A673 (cell line): ENCODE measurements around the gene LRRC43. TPM values are rescaled to one million over a fixed set of nuclear protein-coding genes. Genes with fewer than 3 reads are reported as not detected.

ENCODE experiments used
- BruUV-seq: library from RNA; stranded (reverse); fragments of 400-500 nt; replicated peaks from 2 replicates; lab custom pipeline; 2021; lab: Mats Ljungman, UMichigan
- CTCF ChIA-PET: fragments of 300-600 bp; sonication (Branson Sonifier 250); formaldehyde crosslinking; loops from one replicate; lab custom pipeline; 2022; ENCODE audit warnings: antibody characterized with exemption; lab: Charles Lee
- POLR2A ChIA-PET: fragments of 300-600 bp; sonication (Branson Sonifier 250); formaldehyde crosslinking; loops from one replicate; lab custom pipeline; 2022; ENCODE audit warnings: antibody characterized with exemption; ENCODE audit not compliant: low non-redundant PET; lab: Charles Lee
- DNase-seq: peaks from one replicate; pipeline ENCODE4 v3.0.0-alpha.2; 2015; ENCODE audit warnings: low spot score
- H3K27ac ChIP-seq: fragments of 200-600 bp; sonication (generic); 2 replicates; pipeline ENCODE4 v1.5.1; 2016; ENCODE audit warnings: mixed run types, low read depth, mild to moderate bottlenecking, mixed read lengths, antibody characterized with exemption, low read length; ENCODE audit not compliant: poor library complexity, severe bottlenecking
- H3K27me3 ChIP-seq: fragments of 200-600 bp; sonication (generic); replicated peaks from 2 replicates; pipeline ENCODE4 v1.6.1; 2017; ENCODE audit warnings: mixed run types, low read depth, mild to moderate bottlenecking, mixed read lengths, antibody characterized with exemption, low read length; ENCODE audit not compliant: insufficient read depth, poor library complexity
- H3K36me3 ChIP-seq: fragments of 200-600 bp; sonication (generic); 2 replicates; pipeline ENCODE4 v1.6.1; 2016; ENCODE audit warnings: mixed run types, mild to moderate bottlenecking, mixed read lengths, antibody characterized with exemption, low read length; ENCODE audit not compliant: insufficient read depth, poor library complexity, severe bottlenecking
- H3K4me1 ChIP-seq: fragments of 200-600 bp; sonication (generic); 2 replicates; pipeline ENCODE4 v1.6.1; 2017; ENCODE audit warnings: mixed run types, mild to moderate bottlenecking, mixed read lengths, antibody characterized with exemption, low read length; ENCODE audit not compliant: insufficient read depth, poor library complexity, severe bottlenecking
- H3K4me3 ChIP-seq: fragments of 200-600 bp; sonication (generic); 2 replicates; pipeline ENCODE4 v1.5.1; 2016; ENCODE audit warnings: low read depth, mixed run types, mild to moderate bottlenecking, mixed read lengths, low read length; ENCODE audit not compliant: poor library complexity, severe bottlenecking
- H3K9me3 ChIP-seq: fragments of 200-600 bp; sonication (generic); 2 replicates; pipeline ENCODE4 v1.6.1; 2016; ENCODE audit warnings: mixed run types, low read depth, mild to moderate bottlenecking, mixed read lengths, antibody characterized with exemption, low read length; ENCODE audit not compliant: poor library complexity, severe bottlenecking
- CTCF ChIP-seq: fragments of 300-800, 200-600 bp; sonication (generic); conservative IDR thresholded peaks from 2 replicates; pipeline ENCODE4 v1.5.1; 2017; ENCODE audit warnings: low read depth, mild to moderate bottlenecking, antibody characterized with exemption, low read length, moderate library complexity, mixed read lengths
- EZH2 ChIP-seq: fragments of 200-600 bp; sonication (generic); IDR thresholded peaks from 2 replicates; pipeline ENCODE4 v1.6.1; 2017; ENCODE audit warnings: borderline replicate concordance, low read depth, mild to moderate bottlenecking, mixed read lengths, antibody characterized with exemption, low read length; ENCODE audit not compliant: poor library complexity, severe bottlenecking
- intact Hi-C: fragments of 100-400 bp; cut with micrococcal nuclease; formaldehyde crosslinking; loops from one replicate; pipeline ENCODE4 v1.10.0; 2022; ENCODE audit not compliant: unreplicated experiment
- total RNA-seq: library from RNA; stranded (reverse); gene quantifications from 2 replicates; pipeline ENCODE4 v1.2.3, GENCODE V29; 2021

LRRC43 gene
- total RNA-seq, 1 experiment from 2014 or later = not detected

- Histone ChIP-seq H3K27me3 (no peaks in the 10 kb centered on the region), H3K27ac (no peak overlapping the region), H3K4me3 (no peak overlapping the region), H3K9me3 (no peaks in the 10 kb centered on the region), H3K4me1 (no peaks in the 10 kb centered on the region), H3K36me3 (no peaks in the 10 kb centered on the region)
- TF ChIP-seq EZH2 = no peak
- ChIA-PET POLR2A (no interaction called here), CTCF (no interaction called here)
- no TSS peak for BruUV-seq
- DNase-seq = no peak
- intact Hi-C loops = no loop called here
These were observed 40.1 kb upstream of the LRRC43 start for GRCh38 chr12:122142857-122143256.

GRCh38 chr12:122144885-122145284, 38.0 kb upstream of the LRRC43 start:
- no peak overlapping the region for H3K27ac ChIP-seq
- TF ChIP-seq EZH2 = no peak
- no peak for TF ChIP-seq CTCF
- CTCF ChIA-PET = no interaction called here
- DNase-seq = no peak
- no peak overlapping the region for H3K4me3 ChIP-seq
- intact Hi-C loops = no loop called here
- no peaks in the 10 kb centered on the region for H3K36me3 ChIP-seq
- POLR2A ChIA-PET = no interaction called here
- TSS peak; percentile 25 for BruUV-seq
- no peaks in the 10 kb centered on the region for H3K4me1 ChIP-seq
- no peaks in the 10 kb centered on the region for H3K27me3 ChIP-seq
- no peaks in the 10 kb centered on the region for H3K9me3 ChIP-seq

- TF ChIP-seq CTCF (no peak), EZH2 (no peak)
- BruUV-seq = no TSS peak
- Histone ChIP-seq H3K36me3 (no peaks in the 10 kb centered on the region), H3K4me3 (no peak overlapping the region), H3K4me1 (no peaks in the 10 kb centered on the region), H3K27me3 (no peaks in the 10 kb centered on the region), H3K9me3 (no peaks in the 10 kb centered on the region), H3K27ac (no peak overlapping the region)
- DNase-seq = no peak
- intact Hi-C loops = no loop called here
- POLR2A ChIA-PET = no interaction called here
- CTCF ChIA-PET = interaction anchor here (0.6 kb wide), 1 partner anchor 651 kb away, joined by 6 read pairs; no protein-coding TSS in a partner anchor
These were observed 37.2 kb upstream of the LRRC43 start for GRCh38 chr12:122145505-122146330.
